H9 (cell line): ENCODE results near the gene CABLES1. TPM values are rescaled to one million over a fixed set of nuclear protein-coding genes. Genes with fewer than 3 reads are reported as not detected.

Experiments used
- DNase-seq: peaks from one replicate; pipeline ENCODE4 v3.0.0-alpha.2; 2017
- H2AFZ ChIP-seq: one replicate; pipeline ENCODE4 v1.6.1; 2013; ENCODE audit warnings: mild to moderate bottlenecking, low read length, control low read depth, moderate library complexity
- H2AK5ac ChIP-seq: 2 replicates; pipeline ENCODE4 v1.6.1; 2013; ENCODE audit warnings: low read length, control low read depth, mixed read lengths; ENCODE audit not compliant: insufficient read length
- H2BK120ac ChIP-seq: one replicate; pipeline ENCODE4 v1.6.1; 2013; ENCODE audit warnings: low read depth, mild to moderate bottlenecking, low read length, control low read depth, inconsistent platforms; ENCODE audit not compliant: poor library complexity, severe bottlenecking
- H2BK12ac ChIP-seq: 2 replicates; pipeline ENCODE4 v1.6.1; 2013; ENCODE audit warnings: low read length, control low read depth, mixed read lengths, low read depth; ENCODE audit not compliant: insufficient read length
- H2BK15ac ChIP-seq: 2 replicates; pipeline ENCODE4 v1.6.1; 2013; ENCODE audit warnings: low read depth, low read length, control low read depth
- H2BK20ac ChIP-seq: one replicate; pipeline ENCODE4 v1.6.1; 2013; ENCODE audit warnings: low read depth, mild to moderate bottlenecking, low read length, control low read depth, inconsistent platforms; ENCODE audit not compliant: poor library complexity, severe bottlenecking
- H2BK5ac ChIP-seq: 2 replicates; pipeline ENCODE4 v1.6.1; 2013; ENCODE audit warnings: low read length, control low read depth, mixed read lengths; ENCODE audit not compliant: insufficient read length
- H3K14ac ChIP-seq: 2 replicates; pipeline ENCODE4 v1.6.1; 2013; ENCODE audit warnings: low read length, control low read depth; ENCODE audit not compliant: insufficient read depth
- H3K18ac ChIP-seq: 2 replicates; pipeline ENCODE4 v1.6.1; 2013; ENCODE audit warnings: low read depth, mild to moderate bottlenecking, mixed read lengths, low read length, control low read depth; ENCODE audit not compliant: insufficient read length
- H3K23ac ChIP-seq: 2 replicates; pipeline ENCODE4 v1.6.1; 2013; ENCODE audit warnings: low read length, control low read depth, mixed read lengths, low read depth; ENCODE audit not compliant: insufficient read length
- H3K23me2 ChIP-seq: 2 replicates; pipeline ENCODE4 v1.6.1; 2013; ENCODE audit warnings: low read depth, mild to moderate bottlenecking, mixed read lengths, low read length, control low read depth; ENCODE audit not compliant: insufficient read length, poor library complexity, severe bottlenecking
- H3K27ac ChIP-seq: 2 replicates; pipeline ENCODE4 v1.5.1; 2013; ENCODE audit warnings: low read length, control low read depth, mixed read lengths, low read depth; ENCODE audit not compliant: insufficient read length
- H3K27me3 ChIP-seq: 2 replicates; pipeline ENCODE4 v1.6.1; 2013; ENCODE audit warnings: low read length, control low read depth, inconsistent platforms; ENCODE audit not compliant: insufficient read depth
- H3K4ac ChIP-seq: 2 replicates; pipeline ENCODE4 v1.6.1; 2013; ENCODE audit warnings: low read depth, mild to moderate bottlenecking, control low read depth, inconsistent platforms, low read length, moderate library complexity
- H3K4me1 ChIP-seq: 2 replicates; pipeline ENCODE4 v1.6.1; 2013; ENCODE audit warnings: low read length, control low read depth, inconsistent platforms; ENCODE audit not compliant: insufficient read depth
- H3K4me2 ChIP-seq: 2 replicates; pipeline ENCODE4 v1.6.1; 2013; ENCODE audit warnings: low read length, control low read depth, mixed read lengths; ENCODE audit not compliant: insufficient read length, insufficient read depth
- H3K56ac ChIP-seq: 2 replicates; pipeline ENCODE4 v1.6.1; 2013; ENCODE audit warnings: low read depth, mild to moderate bottlenecking, mixed read lengths, low read length, control low read depth; ENCODE audit not compliant: insufficient read length
- H3K79me1 ChIP-seq: 2 replicates; pipeline ENCODE4 v1.6.1; 2013; ENCODE audit warnings: low read depth, mild to moderate bottlenecking, moderate library complexity, low read length, control low read depth, inconsistent platforms; ENCODE audit not compliant: insufficient read depth, poor library complexity, severe bottlenecking
- H3K79me2 ChIP-seq: 2 replicates; pipeline ENCODE4 v1.6.1; 2013; ENCODE audit warnings: low read length, control low read depth, inconsistent platforms; ENCODE audit not compliant: insufficient read depth
- H3K9ac ChIP-seq: 2 replicates; pipeline ENCODE4 v1.6.1; 2013; ENCODE audit warnings: low read length, control low read depth, mixed read lengths; ENCODE audit not compliant: insufficient read length; ENCODE audit errors: extremely low read depth
- H3K9me3 ChIP-seq: one replicate; pipeline ENCODE4 v1.6.1; 2013; ENCODE audit warnings: low read depth, low read length, inconsistent platforms; ENCODE audit not compliant: control insufficient read depth
- H3T11ph ChIP-seq: one replicate; pipeline ENCODE4 v1.6.1; 2013; ENCODE audit warnings: mild to moderate bottlenecking, low read length, control low read depth, inconsistent platforms
- H4K20me1 ChIP-seq: one replicate; pipeline ENCODE4 v1.6.1; 2013; ENCODE audit not compliant: control insufficient read depth, insufficient read length, insufficient read depth
- H4K5ac ChIP-seq: 2 replicates; pipeline ENCODE4 v1.6.1; 2013; ENCODE audit warnings: low read depth, mild to moderate bottlenecking, mixed read lengths, low read length, control low read depth; ENCODE audit not compliant: insufficient read length
- H4K8ac ChIP-seq: replicated peaks from 2 replicates; pipeline ENCODE4 v1.6.1; 2013; ENCODE audit warnings: low read length, control low read depth, mixed read lengths, low read depth; ENCODE audit not compliant: insufficient read length
- H4K91ac ChIP-seq: 2 replicates; pipeline ENCODE4 v1.6.1; 2013; ENCODE audit warnings: low read depth, mild to moderate bottlenecking, moderate library complexity, mixed read lengths, low read length, control low read depth; ENCODE audit not compliant: insufficient read length
- H3K27ac Mint-ChIP-seq, 3 experiments: 2 replicates in 2 of 3; 3 replicates in 1 of 3; pipeline ENCODE4 v1.8.0; 2020 to 2021; ENCODE audit warnings: mixed read lengths in 3 of 3, mild to moderate bottlenecking in 1 of 3, moderate library complexity in 1 of 3
- H3K27me3 Mint-ChIP-seq: 2 replicates; pipeline ENCODE4 v1.8.0; 2021; ENCODE audit warnings: low read depth, mild to moderate bottlenecking, moderate library complexity, mixed read lengths
- H3K36me3 Mint-ChIP-seq, 3 experiments: 2 replicates in 2 of 3; 3 replicates in 1 of 3; pipeline ENCODE4 v1.8.0; 2020 to 2021; ENCODE audit warnings: low read depth in 3 of 3, mixed read lengths in 3 of 3; ENCODE audit not compliant: insufficient read depth in 1 of 3
- H3K4me1 Mint-ChIP-seq, 2 experiments: 2 replicates each; pipeline ENCODE4 v1.8.0; 2020; ENCODE audit warnings: mixed read lengths in 2 of 2
- H3K4me3 Mint-ChIP-seq, 2 experiments: 2 replicates in 1 of 2; 3 replicates in 1 of 2; pipeline ENCODE4 v1.8.0; 2020 to 2021; ENCODE audit warnings: mild to moderate bottlenecking in 2 of 2, mixed read lengths in 2 of 2, moderate library complexity in 1 of 2
- H3K9me3 Mint-ChIP-seq, 2 experiments: 2 replicates in 1 of 2; 3 replicates in 1 of 2; pipeline ENCODE4 v1.8.0; 2020; ENCODE audit warnings: mild to moderate bottlenecking in 2 of 2, mixed read lengths in 2 of 2, moderate library complexity in 1 of 2
- WGBS: extraction: QIAGEN DNeasy Blood & Tissue Kit; methylation state at CpG from one replicate; pipeline ENCODE4 v1.1.7; 2013; ENCODE audit warnings: missing lambda C conversion rate, low lambda C conversion rate, mixed read lengths; ENCODE audit not compliant: insufficient read length; ENCODE audit errors: extremely low coverage; 5-methylcytosine and 5-hydroxymethylcytosine counted together
- total RNA-seq: library from RNA; stranded (reverse); gene quantifications from 2 replicates; pipeline ENCODE4 v1.2.1, GENCODE V29; 2021
- TF ChIP-seq, protein P1 (sequence below): fragments of 200-600 bp; sonication (generic); conservative IDR thresholded peaks from 3 replicates; pipeline ENCODE4 v1.8.0; 2021; ENCODE audit warnings: antibody characterized with exemption, mild to moderate bottlenecking

The CABLES1 gene
- total RNA-seq, 1 experiment from 2014 or later = 27.1 TPM

DNA sequence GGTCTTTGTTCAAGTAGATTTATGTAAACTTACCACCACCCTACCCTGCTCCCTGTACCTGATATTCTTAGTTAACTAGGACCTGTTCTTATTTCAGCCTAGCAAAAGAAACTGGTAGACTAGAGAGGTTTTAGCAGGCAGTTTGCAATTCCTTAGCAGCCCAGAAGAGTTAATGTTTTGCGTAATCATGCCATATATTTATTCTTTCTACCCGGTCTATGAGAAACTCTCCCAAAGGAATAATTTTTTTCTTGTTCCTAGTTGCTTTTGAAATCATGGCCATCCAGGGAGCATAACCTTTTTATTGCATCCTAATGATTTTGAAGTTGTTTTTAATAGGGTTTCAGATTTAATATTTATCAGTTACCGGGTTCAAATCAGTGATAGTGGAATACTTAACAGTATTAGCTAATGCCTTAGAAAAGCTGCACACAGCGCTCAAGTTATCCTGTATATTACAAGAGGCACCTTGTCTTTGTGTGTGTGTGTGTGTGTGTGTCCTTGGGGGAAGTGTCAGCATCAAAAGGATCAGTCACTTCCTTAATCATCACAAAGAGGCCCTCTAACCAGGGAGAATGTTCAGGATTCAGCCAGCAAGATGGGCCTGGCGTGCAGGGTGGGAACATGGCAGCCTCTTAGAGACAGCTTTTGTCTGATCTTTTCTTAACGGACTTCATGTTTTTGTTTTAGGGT is 52.9 kb downstream of the CABLES1 start:
- Histone ChIP-seq H3K79me2 (peaks cover 2% of the 10 kb centered on the region; the same call in 1 of the 2 replicates), H2BK5ac (no peak overlapping the region), H2BK20ac (no peak overlapping the region), H2BK15ac (no peak overlapping the region), H3T11ph (no peak overlapping the region), H3K18ac (no peak overlapping the region), H3K4ac (no peak overlapping the region), H3K23ac (no peak overlapping the region), H4K8ac (no peak overlapping the region), H3K14ac (no peak overlapping the region), H3K9ac (no peak overlapping the region), H2AK5ac (no peak overlapping the region), H4K91ac (no peak overlapping the region), H2BK120ac (no peak overlapping the region), H3K9me3 (no peaks in the 10 kb centered on the region), H4K20me1 (no peaks in the 10 kb centered on the region), H3K27ac (no peak overlapping the region), H3K27me3 (no peaks in the 10 kb centered on the region), H3K4me2 (no peak overlapping the region), H2BK12ac (no peak overlapping the region), H2AFZ (no peak overlapping the region), H3K23me2 (no peaks in the 10 kb centered on the region), H3K4me1 (peaks cover 4% of the 10 kb centered on the region; the same call in 1 of the 2 replicates), H4K5ac (no peak overlapping the region), H3K79me1 (no peaks in the 10 kb centered on the region), H3K56ac (no peak overlapping the region)
- peak overlapping the region in 2 of 3 experiments; percentile 75 to 80; a peak in 3 of 7 replicates for H3K27ac Mint-ChIP-seq
- no peak for DNase-seq
- WGBS = no CpG with 5 or more reads among the region's 6 CpGs
- peaks cover 0 to 25% (median 13%) of the 10 kb centered on the region in 3 experiments; a peak in 5 of 7 replicates for H3K36me3 Mint-ChIP-seq
- H3K27me3 Mint-ChIP-seq = no peaks in the 10 kb centered on the region
- TF ChIP-seq, protein P1, sequence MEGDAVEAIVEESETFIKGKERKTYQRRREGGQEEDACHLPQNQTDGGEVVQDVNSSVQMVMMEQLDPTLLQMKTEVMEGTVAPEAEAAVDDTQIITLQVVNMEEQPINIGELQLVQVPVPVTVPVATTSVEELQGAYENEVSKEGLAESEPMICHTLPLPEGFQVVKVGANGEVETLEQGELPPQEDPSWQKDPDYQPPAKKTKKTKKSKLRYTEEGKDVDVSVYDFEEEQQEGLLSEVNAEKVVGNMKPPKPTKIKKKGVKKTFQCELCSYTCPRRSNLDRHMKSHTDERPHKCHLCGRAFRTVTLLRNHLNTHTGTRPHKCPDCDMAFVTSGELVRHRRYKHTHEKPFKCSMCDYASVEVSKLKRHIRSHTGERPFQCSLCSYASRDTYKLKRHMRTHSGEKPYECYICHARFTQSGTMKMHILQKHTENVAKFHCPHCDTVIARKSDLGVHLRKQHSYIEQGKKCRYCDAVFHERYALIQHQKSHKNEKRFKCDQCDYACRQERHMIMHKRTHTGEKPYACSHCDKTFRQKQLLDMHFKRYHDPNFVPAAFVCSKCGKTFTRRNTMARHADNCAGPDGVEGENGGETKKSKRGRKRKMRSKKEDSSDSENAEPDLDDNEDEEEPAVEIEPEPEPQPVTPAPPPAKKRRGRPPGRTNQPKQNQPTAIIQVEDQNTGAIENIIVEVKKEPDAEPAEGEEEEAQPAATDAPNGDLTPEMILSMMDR = no peak
- peaks cover 31 to 32% of the 10 kb centered on the region in 2 experiments for H3K4me1 Mint-ChIP-seq
- no peaks in the 10 kb centered on the region for H3K9me3 Mint-ChIP-seq
- no peak overlapping the region for H3K4me3 Mint-ChIP-seq
